PC-9 (cell line): Measurements from ENCODE around the gene ROBO1. TPM values are rescaled to one million over a fixed set of nuclear protein-coding genes. Genes with fewer than 3 reads are reported as not detected.

ENCODE experiments used
- BruUV-seq: library from RNA; stranded (reverse); fragments of 400-500 nt; replicated peaks from 2 replicates; lab custom pipeline; 2021; lab: Mats Ljungman, UMichigan
- CTCF ChIA-PET: fragments of 300-600 bp; sonication (Branson Sonifier 250); formaldehyde crosslinking; loops from one replicate; lab custom pipeline; 2022; ENCODE audit warnings: antibody characterized with exemption; lab: Charles Lee
- POLR2A ChIA-PET: fragments of 300-600 bp; sonication (Branson Sonifier 250); formaldehyde crosslinking; loops from one replicate; lab custom pipeline; 2022; ENCODE audit warnings: antibody characterized with exemption; ENCODE audit not compliant: unreplicated experiment; lab: Charles Lee
- DNase-seq, 2 experiments: peaks; one replicate each; pipeline versions ENCODE4 v3.0.0 to v3.0.0-alpha.2; 2015 to 2022; ENCODE audit warnings: mixed read lengths in 1 of 2
- H2AFZ ChIP-seq: fragments of 200-600 bp; sonication (generic); 2 replicates; pipeline ENCODE4 v1.8.1; 2017; ENCODE audit warnings: antibody characterized with exemption
- H3F3A ChIP-seq: fragments of 200-600 bp; sonication (generic); 2 replicates; pipeline ENCODE4 v1.8.1; 2017; ENCODE audit warnings: antibody characterized with exemption, mild to moderate bottlenecking, low read depth; ENCODE audit not compliant: insufficient read depth
- H3K27ac ChIP-seq: fragments of 200-600 bp; sonication (generic); 2 replicates; pipeline ENCODE4 v1.6.1; 2016; ENCODE audit warnings: mixed run types
- H3K27me3 ChIP-seq: fragments of 200-600 bp; sonication (generic); 2 replicates; pipeline ENCODE4 v1.6.1; 2016; ENCODE audit warnings: low read depth, mixed run types; ENCODE audit not compliant: insufficient read depth
- H3K36me3 ChIP-seq: fragments of 200-600 bp; sonication (generic); 2 replicates; pipeline ENCODE4 v1.6.1; 2016; ENCODE audit warnings: low read depth, mixed run types
- H3K4me1 ChIP-seq: fragments of 200-600 bp; sonication (generic); replicated peaks from 2 replicates; pipeline ENCODE4 v1.6.1; 2016; ENCODE audit warnings: mixed run types; ENCODE audit not compliant: insufficient read depth
- H3K4me2 ChIP-seq: fragments of 200-600 bp; sonication (generic); 2 replicates; pipeline ENCODE4 v1.6.1; 2017; ENCODE audit warnings: mixed run types
- H3K4me3 ChIP-seq: fragments of 200-600 bp; sonication (generic); 2 replicates; pipeline ENCODE4 v1.6.1; 2016; ENCODE audit warnings: mixed run types
- H3K79me2 ChIP-seq: fragments of 200-600 bp; sonication (generic); 2 replicates; pipeline ENCODE4 v1.6.1; 2017; ENCODE audit warnings: low read depth, mixed run types
- H3K9me2 ChIP-seq: fragments of 200-600 bp; sonication (generic); 2 replicates; pipeline ENCODE4 v1.8.1; 2017; ENCODE audit warnings: mild to moderate bottlenecking; ENCODE audit not compliant: insufficient read depth
- H3K9me3 ChIP-seq: fragments of 200-600 bp; sonication (generic); 2 replicates; pipeline ENCODE4 v1.8.1; 2016; ENCODE audit warnings: low read depth; ENCODE audit not compliant: insufficient read depth
- H4K20me1 ChIP-seq: fragments of 200-600 bp; sonication (generic); 2 replicates; pipeline ENCODE4 v1.8.1; 2017; ENCODE audit not compliant: insufficient read depth
- CTCF ChIP-seq: fragments of 200-600 bp; sonication (generic); conservative IDR thresholded peaks from 2 replicates; pipeline ENCODE4 v1.6.1; 2017; ENCODE audit warnings: mixed run types, antibody characterized with exemption, mild to moderate bottlenecking, moderate library complexity
- EZH2 ChIP-seq: fragments of 200-600 bp; sonication (generic); IDR thresholded peaks from 2 replicates; pipeline ENCODE4 v1.8.0; 2017; ENCODE audit warnings: antibody characterized with exemption, low read depth
- intact Hi-C: fragments of 100-400 bp; cut with micrococcal nuclease; formaldehyde crosslinking; loops from one replicate; pipeline ENCODE4 v1.10.0; 2022; ENCODE audit not compliant: unreplicated experiment
- total RNA-seq: library from RNA; stranded (reverse); gene quantifications from 2 replicates; pipeline ENCODE4 v1.2.3, GENCODE V29; 2021

The ROBO1 gene
- total RNA-seq, 1 experiment from 2014 or later = 17.5 TPM

GRCh38 chr3:78738833-78739232 lies 1029.0 kb downstream of the ROBO1 start:
- TF ChIP-seq EZH2 (no peak), CTCF (no peak)
- Histone ChIP-seq H3K79me2 (no peaks in the 10 kb centered on the region), H2AFZ (no peak overlapping the region), H3F3A (0 out of 2 replicates have a peak, but pooled peaks cover 4% of the 10 kb centered on the region), H3K9me3 (0 out of 2 replicates have a peak, but pooled peaks cover 5% of the 10 kb centered on the region), H3K4me2 (no peak overlapping the region), H3K36me3 (no peaks in the 10 kb centered on the region), H3K27ac (no peak overlapping the region), H3K4me1 (peaks cover 5% of the 10 kb centered on the region; the same call in 1 of the 2 replicates), H4K20me1 (no peaks in the 10 kb centered on the region), H3K4me3 (no peak overlapping the region), H3K27me3 (no peaks in the 10 kb centered on the region), H3K9me2 (0 out of 2 replicates have a peak, but pooled peaks cover 4% of the 10 kb centered on the region)
- ChIA-PET CTCF (no interaction called here), POLR2A (no interaction called here)
- no TSS peak for BruUV-seq
- DNase-seq = no peak
- intact Hi-C loops = no loop called here

GRCh38 chr3:78737988-78738387 lies 1029.8 kb downstream of the ROBO1 start:
- H4K20me1 ChIP-seq = no peaks in the 10 kb centered on the region
- 0 out of 2 replicates have a peak, but pooled peaks cover 4% of the 10 kb centered on the region for H3K9me2 ChIP-seq
- 0 out of 2 replicates have a peak, but pooled peaks cover 5% of the 10 kb centered on the region for H3K9me3 ChIP-seq
- H3K27me3 ChIP-seq = no peaks in the 10 kb centered on the region
- no peak overlapping the region for H3K27ac ChIP-seq
- no peak overlapping the region for H3K4me3 ChIP-seq
- 0 out of 2 replicates have a peak, but pooled peaks cover 4% of the 10 kb centered on the region for H3F3A ChIP-seq
- CTCF ChIA-PET = no interaction called here
- H2AFZ ChIP-seq = no peak overlapping the region
- intact Hi-C loops = no loop called here
- POLR2A ChIA-PET = interaction anchor here (0.6 kb wide), 1 partner anchor 280 kb away, joined by 3 read pairs; no protein-coding TSS in a partner anchor
- DNase-seq = no peak
- no peaks in the 10 kb centered on the region for H3K36me3 ChIP-seq
- BruUV-seq = no TSS peak
- H3K4me2 ChIP-seq = no peak overlapping the region
- no peaks in the 10 kb centered on the region for H3K79me2 ChIP-seq
- peaks cover 5% of the 10 kb centered on the region; the same call in 1 of the 2 replicates for H3K4me1 ChIP-seq
- TF ChIP-seq CTCF (no peak), EZH2 (no peak)

GRCh38 chr3:78736863-78737262 lies 1030.9 kb downstream of the ROBO1 start:
- CTCF ChIA-PET = no interaction called here
- no peak for TF ChIP-seq CTCF
- no peak for TF ChIP-seq EZH2
- H3K79me2 ChIP-seq = no peaks in the 10 kb centered on the region
- 0 out of 2 replicates have a peak overlapping the region, but pooled peaks have one; percentile 14 for H3K27ac ChIP-seq
- POLR2A ChIA-PET = no interaction called here
- BruUV-seq = no TSS peak
- H3F3A ChIP-seq = 0 out of 2 replicates have a peak, but pooled peaks cover 4% of the 10 kb centered on the region
- H3K9me3 ChIP-seq = 0 out of 2 replicates have a peak, but pooled peaks cover 5% of the 10 kb centered on the region
- no peaks in the 10 kb centered on the region for H3K36me3 ChIP-seq
- no peaks in the 10 kb centered on the region for H3K27me3 ChIP-seq
- peak in 1 of 2 experiments; percentile 71 for DNase-seq
- H3K4me1 ChIP-seq = peaks cover 5% of the 10 kb centered on the region; the same call in 1 of the 2 replicates
- H3K9me2 ChIP-seq = 0 out of 2 replicates have a peak, but pooled peaks cover 4% of the 10 kb centered on the region
- H4K20me1 ChIP-seq = no peaks in the 10 kb centered on the region
- no peak overlapping the region for H2AFZ ChIP-seq
- no peak overlapping the region for H3K4me3 ChIP-seq
- intact Hi-C loops = no loop called here
- H3K4me2 ChIP-seq = no peak overlapping the region
